ENCODE measurements around the gene NPIPB9.
"Not testable (repeated sequence)": the region's sequence is repeated elsewhere in the genome, so short reads cannot be mapped to it uniquely, and the experiment has no call there.

Gene NPIPB9

DNA sequence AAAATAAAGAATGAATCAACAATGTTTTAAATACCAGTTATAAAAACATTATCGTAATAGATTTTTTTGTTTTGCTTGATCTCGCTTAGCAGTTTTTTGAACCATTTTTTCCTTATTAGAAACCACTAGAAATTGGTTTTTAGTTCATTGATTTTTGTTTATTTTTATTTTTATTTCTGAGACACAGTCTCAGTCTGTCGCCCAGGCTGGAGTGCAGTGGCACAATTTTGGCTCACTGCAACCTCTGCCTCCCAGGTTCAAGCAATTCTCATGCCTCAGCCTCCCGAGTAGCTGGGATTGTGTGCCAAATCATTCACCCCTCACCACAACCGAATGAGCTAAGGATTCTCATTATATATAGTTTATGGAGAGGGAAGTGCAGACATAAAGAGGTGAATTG is at the start of gene NPIPB9:
TSS of gene NPIPB9 (plus strand) at position 301 of the 400 bp plus-strand sequence.
- not testable (repeated sequence) for DNase-seq

DNA sequence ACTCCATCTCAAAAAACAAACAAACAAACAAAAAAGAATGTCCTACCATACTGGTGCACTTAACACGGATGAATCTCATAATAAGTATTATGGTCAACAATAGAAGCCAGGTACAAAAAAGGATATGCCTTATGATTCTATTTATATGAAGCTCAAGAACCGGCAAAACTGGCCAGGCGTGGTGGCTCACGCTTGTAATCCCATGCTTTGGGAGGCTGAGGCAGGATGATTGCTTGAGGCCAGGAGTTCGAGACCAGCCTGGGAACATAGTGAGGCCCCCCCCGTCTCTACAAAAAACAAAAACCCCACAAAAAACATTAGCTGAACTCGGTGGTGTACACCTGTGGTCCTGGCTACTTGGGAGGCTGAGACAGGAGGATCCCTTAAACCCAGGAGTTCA is 47.3 kb upstream of the NPIPB9 start:
- DNase-seq = not testable (repeated sequence)

DNA sequence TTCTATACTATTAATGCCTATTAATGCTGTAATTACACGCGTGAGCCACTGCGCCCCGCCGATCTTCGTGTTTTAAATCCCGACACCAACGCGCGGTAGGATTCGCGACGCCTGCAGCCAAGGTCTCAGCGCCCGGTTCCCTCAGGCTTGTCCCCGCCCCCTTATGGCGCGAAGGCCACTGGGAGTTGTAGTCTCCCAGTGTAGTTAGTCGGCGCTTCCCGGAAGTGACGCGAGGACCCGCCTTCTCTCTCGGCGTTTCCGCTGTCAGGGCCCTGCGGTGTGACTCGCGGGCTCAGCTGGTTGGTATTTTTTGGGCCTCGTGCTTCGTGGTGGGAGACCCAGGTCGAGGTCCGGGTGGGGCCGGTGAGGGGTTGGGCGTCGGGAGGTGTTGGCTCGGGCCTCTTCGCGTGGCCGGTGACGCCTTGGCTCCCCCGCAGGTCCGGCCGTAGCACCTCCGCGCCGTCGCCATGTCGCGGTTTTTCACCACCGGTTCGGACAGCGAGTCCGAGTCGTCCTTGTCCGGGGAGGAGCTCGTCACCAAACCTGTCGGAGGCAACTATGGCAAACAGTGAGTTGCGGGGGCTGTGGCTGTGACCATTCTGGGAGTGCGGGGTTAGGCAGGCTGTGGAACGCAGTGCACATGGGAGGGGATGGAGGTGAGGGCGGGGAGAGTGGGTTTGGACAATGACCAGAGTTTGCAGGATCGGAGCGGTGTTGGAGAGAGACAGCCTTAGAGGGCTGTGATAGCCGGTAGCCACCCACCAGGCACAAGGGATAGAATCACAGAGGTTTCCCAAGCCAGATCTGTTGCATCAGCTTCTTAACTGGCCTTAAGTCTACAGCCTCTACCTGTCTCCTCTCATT is 40.1 kb upstream of the NPIPB9 start, which contains the start of gene EIF3C:
TSS of gene EIF3C (plus strand) at position 245 of the 864 bp plus-strand sequence. CDS start at position 468, 223 bp downstream.
- not testable (repeated sequence) for DNase-seq

DNA sequence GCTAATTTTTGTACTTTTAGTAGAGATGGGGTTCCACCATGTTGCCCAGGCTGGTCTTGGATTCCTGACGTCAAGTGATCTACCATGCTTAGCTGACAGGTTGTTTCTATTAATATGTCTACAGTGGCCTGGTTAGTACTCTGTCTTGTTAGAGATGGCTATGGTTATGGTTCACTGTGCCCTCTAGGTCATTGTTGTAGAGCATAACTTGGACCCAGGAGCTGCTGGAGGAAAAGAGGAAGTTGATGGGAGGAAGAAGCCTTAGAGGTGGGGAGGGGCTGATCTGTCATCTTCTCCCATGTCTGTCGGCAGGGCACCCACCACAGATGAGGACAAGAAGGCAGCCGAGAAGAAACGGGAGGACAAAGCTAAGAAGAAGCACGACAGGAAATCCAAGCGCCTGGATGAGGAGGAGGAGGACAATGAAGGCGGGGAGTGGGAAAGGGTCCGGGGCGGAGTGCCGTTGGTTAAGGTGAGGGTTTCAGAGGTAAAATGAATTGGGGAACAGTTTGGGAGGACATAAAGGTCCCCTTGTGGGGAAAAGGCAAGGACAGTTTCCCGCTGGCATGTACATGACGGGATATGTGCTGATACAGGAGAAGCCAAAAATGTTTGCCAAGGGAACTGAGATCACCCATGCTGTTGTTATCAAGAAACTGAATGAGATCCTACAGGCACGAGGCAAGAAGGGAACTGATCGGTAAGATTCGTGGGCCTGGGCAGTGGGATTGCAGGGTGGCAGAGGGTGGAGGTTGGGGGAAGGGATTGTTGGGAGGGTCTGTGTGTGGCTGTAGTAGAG is 28.5 kb upstream of the NPIPB9 start:
- not testable (repeated sequence) for DNase-seq

DNA sequence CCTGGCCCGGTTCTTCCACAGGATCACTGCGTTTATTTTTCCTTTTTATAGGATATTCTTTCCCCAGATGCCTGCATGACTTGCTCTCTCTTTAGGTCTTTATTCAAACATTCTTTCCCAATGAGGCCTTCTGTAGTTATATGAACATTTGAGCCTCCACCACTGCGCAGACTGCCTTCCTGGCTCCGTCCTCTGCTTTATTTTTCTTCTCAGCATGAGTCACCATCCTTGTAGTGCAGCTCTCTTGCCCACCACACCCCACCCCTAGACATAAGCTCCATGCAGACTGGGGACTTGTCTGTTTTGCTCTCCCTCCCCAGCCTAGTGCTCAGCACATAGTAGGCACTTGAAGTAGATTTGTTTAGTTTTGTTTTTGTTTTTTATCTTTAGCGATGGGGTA is 20.3 kb upstream of the NPIPB9 start:
- DNase-seq = not testable (repeated sequence)

DNA sequence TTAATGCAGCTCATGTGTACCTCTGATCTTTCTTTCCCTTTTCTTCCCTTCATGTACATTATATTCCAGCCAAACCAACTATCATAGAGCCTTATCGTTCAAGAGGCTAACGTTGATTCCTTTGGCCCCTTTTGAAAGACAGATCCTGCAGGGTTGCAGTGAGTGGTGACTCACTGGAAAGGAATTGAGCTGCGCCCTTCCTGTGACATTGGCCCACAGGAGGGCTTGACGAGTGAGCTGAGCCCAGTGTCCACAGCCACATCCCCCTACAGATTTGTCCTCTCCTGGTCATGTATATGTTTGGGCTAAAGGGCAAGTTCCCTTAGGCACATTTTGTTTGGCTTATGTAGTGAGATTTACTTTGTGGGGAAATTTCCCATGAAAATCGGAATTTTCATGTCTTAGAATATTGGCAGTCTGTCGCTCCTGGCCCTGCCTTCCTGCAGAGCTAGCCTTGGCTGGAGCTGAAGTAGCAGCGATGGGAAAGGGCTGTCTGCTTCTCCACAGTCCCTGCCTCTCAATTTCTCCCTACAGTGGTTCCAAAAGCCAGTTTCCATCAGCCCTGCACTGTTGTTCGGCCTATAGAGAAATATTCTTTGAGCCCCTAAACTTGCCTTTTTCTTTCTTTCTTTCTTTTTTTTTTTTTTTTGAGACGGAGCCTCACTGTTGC is 19.0 kb upstream of the NPIPB9 start:
- not testable (repeated sequence) for DNase-seq

DNA sequence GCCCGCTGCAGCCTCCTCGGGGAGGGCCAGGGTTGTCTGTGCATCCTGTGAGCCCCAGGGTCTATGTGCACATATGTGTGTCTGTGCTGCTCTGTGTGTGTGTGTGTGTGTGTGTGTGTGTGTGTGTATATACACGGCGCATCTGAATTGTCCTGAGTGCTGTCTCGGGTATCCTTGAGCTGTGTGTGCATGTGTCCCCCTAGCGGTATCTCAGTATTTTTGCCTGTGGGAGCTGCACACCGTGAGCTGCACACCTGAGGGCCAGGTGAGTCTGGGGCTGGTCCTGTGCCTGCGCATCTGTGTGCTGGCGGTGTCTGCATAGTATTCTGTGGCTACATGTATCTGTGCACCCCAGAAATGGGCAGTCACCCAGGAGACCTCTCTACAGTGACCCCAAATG is 11.8 kb upstream of the NPIPB9 start:
- DNase-seq = not testable (repeated sequence)

DNA sequence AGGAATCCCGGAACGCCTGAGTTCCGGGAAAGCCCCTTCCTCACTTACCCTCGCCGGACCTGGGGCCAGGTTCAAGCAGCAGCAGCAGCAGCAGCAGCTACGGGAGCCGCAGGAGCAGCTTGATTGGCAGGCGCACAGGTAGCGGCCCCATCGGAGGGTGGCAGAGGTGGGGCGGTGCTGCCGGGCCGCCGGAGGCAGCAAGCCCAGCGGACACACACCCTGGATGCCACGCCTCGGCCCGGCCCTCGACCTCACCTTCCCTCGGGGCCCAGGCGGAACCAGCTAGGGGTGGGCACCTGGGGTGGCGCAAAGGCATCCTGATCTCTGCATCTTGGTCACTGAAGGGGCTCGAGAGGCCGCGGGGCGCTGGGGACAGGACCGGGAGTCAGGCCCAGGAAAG is 11.0 kb upstream of the NPIPB9 start:
- not testable (repeated sequence) for DNase-seq

DNA sequence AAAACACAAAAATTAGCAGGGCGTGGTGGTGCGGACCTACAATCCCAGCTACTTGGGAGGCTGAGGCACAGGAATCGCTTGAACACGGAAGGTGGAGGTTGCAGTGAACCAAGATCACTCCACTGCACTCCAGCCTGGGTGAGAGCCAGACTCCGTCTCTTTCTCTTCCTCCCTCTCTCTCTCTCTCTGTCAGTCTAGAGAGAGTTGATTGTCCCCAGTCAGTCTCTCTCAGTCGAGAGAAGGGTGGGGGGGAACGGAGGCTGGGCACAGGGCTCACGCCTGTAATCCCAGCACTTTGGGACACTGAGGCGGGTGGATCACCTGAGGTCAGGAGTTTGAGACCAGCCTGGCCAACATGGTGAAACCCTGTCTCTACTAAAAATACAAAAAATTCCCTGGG is 10.3 kb upstream of the NPIPB9 start:
- DNase-seq = peak; percentile 1

DNA sequence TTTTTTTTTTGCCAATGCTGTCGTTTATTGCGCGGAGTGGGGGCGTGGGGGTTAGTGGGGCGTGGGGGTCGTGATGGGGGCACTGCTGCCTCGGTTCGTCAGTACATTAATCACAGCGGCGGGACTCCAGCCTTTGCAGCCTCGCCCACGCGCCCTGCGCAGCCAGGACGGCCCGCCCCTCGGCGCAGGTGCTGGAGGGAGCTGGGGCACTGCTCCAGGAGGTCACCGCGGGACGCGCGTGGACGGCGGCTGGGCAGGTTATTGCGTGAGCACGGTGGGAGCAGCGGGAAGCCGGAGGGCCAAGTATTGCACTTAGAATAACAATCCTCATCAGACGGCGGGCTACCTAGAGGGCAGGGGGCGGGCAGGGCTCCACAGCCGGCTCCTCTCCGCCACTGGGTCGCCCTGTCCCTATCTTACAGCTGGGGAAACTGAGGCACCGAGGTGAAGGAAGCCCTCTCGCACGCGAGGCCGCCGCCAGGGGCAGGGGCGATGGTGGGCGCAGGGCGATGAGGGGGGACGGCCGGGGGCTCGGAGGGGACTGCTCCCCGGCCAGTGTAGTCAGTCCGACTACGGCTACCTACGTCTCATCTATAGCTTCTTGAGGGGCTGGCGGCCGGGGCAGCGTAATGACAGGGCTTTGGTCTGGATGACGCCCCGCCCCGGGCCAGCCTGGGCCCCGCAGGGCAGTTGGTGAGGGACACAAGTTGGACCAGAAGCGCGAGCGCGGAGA is 4.8 kb upstream of the NPIPB9 start:
- peak; percentile 4 for DNase-seq

DNA sequence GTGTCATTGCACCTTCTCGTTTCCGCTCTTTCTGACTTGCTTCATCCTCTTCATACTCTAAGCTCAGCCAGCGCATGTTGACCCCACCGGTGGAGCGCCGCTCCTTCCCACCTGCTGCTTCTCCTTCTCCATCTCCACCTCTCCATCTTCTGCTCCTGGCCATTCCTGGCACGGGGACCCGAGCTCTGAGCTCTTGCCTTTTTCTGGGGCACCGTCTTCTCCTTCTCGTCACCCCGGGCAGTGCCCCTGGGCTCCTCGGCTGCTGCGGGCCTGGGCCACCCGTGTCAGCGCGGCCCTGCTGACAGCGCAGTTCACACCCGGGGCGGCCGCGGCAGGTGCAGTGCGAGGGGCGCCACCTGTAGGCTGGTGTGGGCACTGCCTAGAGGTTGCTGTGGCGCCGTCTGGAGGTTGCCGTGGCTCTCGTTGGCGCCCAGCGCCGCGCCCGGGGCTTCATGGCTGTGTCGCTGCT is 1.6 kb upstream of the NPIPB9 start:
- not testable (repeated sequence) for DNase-seq

DNA sequence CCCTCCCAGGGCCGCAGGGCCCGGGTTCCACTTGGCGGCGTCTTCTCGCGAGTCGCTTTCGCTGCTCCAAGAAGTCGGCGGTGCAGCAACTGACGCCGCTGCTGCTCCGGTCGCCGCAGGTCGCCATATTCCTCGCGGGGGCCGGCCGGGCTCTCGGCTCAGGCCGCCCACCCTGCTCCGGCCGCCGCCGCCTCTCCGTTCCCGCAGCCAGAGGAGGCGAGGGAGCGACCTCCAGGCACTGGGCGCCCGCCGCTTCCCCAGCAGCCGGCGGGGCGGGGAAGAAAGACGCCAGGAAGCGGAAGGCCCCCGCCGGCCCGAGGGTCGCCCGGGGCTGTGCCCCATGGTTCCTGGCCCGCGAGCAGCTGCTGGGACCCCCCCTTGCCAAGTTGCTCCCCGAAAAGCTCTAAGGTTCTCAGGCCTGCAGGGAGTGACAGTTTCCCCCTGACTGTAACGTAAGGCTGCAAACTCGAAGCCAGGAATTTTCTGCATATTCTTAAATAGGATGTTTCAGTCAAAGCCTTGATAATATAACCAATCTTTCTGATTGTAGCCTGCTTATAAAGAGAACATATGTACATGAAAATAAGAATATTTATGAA is 1.0 kb upstream of the NPIPB9 start:
- not testable (repeated sequence) for DNase-seq

DNA sequence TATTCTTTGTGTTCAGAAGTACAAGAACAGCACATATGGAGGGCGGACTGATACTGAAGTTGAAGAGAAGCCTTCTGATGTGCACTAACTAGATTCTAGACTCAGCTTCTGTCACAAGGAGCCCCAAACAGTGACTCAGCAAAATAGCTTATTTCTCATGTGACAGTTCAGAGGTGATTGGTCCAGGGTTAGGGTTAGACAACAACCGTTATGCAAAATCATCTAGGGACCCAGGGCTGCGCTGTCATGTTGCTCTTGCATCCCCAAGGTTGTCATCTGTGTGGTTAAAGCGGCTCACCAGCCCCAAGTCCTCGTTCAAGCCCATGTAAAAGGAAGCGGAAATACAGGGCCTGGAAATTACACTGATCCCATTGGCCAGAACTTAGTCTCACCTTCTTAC is 30.1 kb downstream of the NPIPB9 start:
- not testable (repeated sequence) for DNase-seq

DNA sequence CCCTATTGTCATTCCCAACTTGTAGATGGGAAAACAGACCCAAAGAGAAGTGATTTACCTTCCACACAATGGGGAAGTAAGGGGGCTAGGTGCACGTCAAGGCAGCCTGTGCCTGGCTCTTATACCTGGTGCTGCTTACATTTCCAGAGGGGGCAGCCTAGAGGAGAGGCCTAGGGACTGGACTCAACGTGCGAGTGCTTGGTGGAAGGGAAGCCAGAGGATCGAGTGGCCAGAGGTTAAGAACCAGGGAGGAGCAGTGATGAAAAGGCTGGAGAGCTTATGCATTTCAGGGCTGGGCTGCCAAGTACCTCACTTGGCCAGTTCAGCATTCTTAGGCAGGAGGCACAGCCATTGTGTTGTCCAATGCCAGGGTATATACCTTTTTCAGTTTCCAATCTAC is 30.8 kb downstream of the NPIPB9 start:
- DNase-seq = not testable (repeated sequence)

DNA sequence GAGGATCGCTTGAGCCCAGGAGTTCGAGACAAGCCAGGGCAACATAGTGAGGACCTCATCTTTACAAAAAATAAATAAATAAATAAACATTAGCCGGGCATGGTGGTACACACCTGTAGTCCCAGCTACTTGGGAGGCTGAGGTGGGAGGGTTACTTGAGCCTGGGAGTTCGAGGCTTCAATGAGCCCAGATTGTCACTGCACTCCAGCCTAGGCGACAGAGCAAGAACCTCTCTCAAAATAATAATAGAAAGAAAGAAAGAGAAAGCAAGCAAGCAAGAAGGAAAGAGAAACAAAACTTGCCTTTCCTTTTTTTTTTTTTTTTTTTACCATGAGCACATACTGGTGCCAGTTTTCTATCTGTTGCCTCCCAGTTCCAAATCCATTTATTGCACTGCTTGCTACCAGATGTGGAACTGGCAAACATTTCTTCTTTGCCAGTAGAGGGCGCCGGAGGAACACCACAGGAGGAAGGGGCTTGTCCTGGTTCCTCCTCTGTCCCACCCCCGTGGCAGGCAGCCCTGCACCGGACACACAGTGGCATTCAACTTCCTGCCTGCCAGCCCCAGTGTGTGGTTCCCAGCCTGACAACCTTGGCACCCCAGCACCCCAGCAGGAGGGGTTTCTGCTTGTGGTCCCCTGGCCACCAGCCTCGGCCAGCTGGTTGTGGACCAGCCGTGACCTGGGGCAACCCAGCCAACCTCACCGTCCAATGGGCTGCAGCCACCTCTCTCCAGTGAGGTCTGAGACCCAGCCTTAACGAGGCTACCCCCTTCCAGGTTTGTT is 50.8 kb downstream of the NPIPB9 start:
- peak; percentile 55 for DNase-seq

DNA sequence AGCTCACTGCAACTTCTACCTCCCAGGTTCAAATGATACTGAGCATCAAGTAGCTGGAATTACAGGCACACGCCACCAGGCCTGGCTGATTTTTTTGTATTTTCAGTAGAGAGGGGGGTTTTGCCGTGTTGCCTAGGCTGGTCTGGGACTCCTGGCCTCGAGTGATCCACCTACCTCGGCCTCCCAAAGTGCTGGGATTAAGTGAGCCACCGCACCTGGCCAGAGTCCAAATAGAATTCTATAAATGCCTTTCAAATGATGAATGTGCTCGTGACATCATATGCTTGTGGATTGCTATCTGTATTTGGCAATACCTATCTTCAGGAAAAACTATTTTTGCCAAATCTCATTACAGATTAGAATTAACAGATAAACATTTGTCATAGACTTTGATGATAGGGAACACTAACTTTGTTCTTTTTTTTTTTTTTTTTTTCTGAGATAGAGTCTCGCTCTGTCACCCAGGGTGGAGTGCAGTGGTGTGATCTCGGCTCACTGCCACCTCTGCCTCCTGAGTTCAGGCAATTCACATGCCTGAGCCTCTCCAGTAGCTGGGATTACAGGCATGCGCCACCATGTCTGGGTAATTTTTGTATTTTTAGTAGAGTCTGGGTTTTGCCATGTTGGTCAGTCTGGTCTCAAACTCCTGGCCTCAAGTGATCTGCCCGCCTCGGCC is 56.0 kb downstream of the NPIPB9 start:
- not testable (repeated sequence) for DNase-seq

DNA sequence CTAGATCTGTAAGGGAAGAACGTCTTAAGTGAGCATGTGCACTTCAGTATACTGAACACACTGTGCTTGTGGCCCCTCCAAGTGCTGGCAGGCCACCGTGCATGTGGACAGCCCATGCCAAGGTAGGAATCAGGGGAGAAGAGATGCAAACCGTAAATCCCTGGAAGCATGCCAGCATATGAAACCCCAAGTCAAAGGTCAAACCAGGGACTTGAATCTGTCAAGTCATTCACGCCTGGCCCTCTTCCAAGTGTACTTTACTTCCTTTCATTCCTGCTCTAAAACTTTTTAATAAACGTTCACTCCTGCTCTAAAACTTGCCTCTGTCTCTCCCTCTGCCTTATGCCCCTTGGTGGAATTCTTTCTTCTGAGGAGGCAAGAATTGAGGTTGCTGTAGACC is 68.4 kb downstream of the NPIPB9 start:
- no peak for DNase-seq

DNA sequence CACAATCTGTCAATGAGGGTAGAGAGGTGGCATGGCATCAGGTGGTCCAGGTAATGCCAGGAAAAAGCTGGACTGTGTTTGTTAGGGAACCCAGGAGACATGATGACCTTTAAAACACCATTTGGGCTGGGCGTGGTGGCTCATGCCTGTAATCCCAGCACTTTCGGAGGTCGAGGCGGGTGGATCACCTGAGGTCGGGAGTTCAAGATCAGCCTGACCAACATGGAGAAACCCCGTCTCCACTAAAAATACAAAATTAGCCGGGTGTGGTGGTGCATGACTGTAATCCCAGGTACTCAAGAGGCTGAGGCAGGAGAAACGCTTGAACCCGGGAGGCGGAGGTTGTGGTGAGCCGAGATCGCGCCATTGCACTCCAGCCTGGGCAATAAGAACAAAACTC is 69.0 kb downstream of the NPIPB9 start:
- not testable (repeated sequence) for DNase-seq

DNA sequence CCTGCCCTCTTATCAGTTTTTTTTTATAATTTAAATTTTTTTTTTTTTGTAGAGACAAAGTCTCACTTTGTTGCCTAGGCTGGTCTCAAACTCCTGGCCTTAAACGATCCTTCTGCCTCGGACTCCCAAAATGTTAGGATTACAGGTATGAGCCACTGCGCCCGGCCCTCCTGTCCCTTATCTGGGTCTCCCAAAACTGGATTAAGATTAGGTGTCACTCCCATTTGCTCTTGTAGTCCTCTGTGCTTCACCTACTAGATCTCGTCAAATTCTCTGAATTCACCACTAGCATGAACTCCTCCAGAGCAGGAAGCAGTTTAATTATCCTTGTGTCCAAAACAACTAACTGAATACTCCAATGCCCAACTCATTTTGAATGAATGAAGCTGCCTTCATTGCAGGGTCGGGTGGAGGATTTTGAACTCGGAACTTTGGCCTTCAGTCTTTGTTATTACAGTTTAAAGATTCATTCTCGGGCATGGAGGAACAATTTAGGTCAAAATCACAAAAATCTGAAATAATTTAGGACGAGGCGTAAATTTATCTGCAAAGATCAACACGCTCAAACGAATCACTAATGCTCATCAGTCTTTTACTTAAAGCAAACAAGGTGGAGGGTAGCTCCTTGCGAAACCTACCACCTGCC is 70.4 kb downstream of the NPIPB9 start:
- no peak for DNase-seq
